K562 (cell line): ENCODE data around the gene CERS5. TPM values are rescaled to one million over a fixed set of nuclear protein-coding genes. Genes with fewer than 3 reads are reported as not detected.

Experiments used
- BACH1 ChIP-seq: fragments of 200-800 bp; sonication (Bioruptor generic); IDR thresholded peaks from 2 replicates; pipeline ENCODE4 v1.6.1; 2016; ENCODE audit warnings: missing genetic modification characterization, missing compliant biosample characterization
- CBX2 ChIP-seq: fragments of 200-600 bp; sonication (generic); IDR thresholded peaks from one replicate; pipeline ENCODE4 v1.6.1; 2012; ENCODE audit warnings: mild to moderate bottlenecking, low read length, inconsistent platforms; ENCODE audit not compliant: insufficient read depth, poor library complexity, severe bottlenecking
- CREB5 ChIP-seq: fragments of 250-450 bp; sonication (Bioruptor Pico); IDR thresholded peaks from 2 replicates; pipeline ENCODE4 v1.5.0; 2020; ENCODE audit warnings: mild to moderate bottlenecking
- CREBBP ChIP-seq: IDR thresholded peaks from one replicate; pipeline ENCODE4 v1.6.1; 2012; ENCODE audit warnings: low read depth, mild to moderate bottlenecking, control low read depth, inconsistent platforms, low read length
- CXXC5 ChIP-seq: fragments of 250-450 bp; sonication (Bioruptor Pico); IDR thresholded peaks from 2 replicates; pipeline ENCODE4 v1.8.0; 2022; ENCODE audit warnings: inconsistent platforms, mild to moderate bottlenecking, moderate library complexity
- GATA2 ChIP-seq: sonication (generic); formaldehyde crosslinking; IDR thresholded peaks from 2 replicates; pipeline ENCODE4 v1.4.0; 2020; ENCODE audit warnings: mild to moderate bottlenecking, missing genetic modification reagents
- HDGF ChIP-seq: fragments of 450-650 bp; IDR thresholded peaks from 2 replicates; pipeline ENCODE4 v1.6.1; 2016
- MAX ChIP-seq: sonication (generic); formaldehyde crosslinking; IDR thresholded peaks from 2 replicates; pipeline ENCODE4 v1.9.0; 2022; ENCODE audit warnings: mild to moderate bottlenecking, missing genetic modification reagents
- MXI1 ChIP-seq: IDR thresholded peaks from 2 replicates; pipeline ENCODE4 v1.6.1; 2011; ENCODE audit warnings: low read depth, mild to moderate bottlenecking, improper control_type of control experiment, low read length
- NFE2 ChIP-seq: IDR thresholded peaks from 2 replicates; pipeline ENCODE4 v1.6.1; 2014; ENCODE audit warnings: antibody characterized with exemption, low read depth
- NR2C1 ChIP-seq, 2 experiments: fragments of 450-650 bp; IDR thresholded peaks; 2 replicates each; pipeline ENCODE4 v1.6.1; 2017; ENCODE audit warnings: mild to moderate bottlenecking in 2 of 2, antibody characterized with exemption in 1 of 2, inconsistent platforms in 1 of 2, missing compliant biosample characterization in 1 of 2, missing genetic modification characterization in 1 of 2
- NR2F6 ChIP-seq: fragments of 450-650 bp; formaldehyde crosslinking; IDR thresholded peaks from 2 replicates; pipeline ENCODE4 v1.4.0; 2020; ENCODE audit warnings: mild to moderate bottlenecking
- POLR2A ChIP-seq: fragments of 450-650 bp; conservative IDR thresholded peaks from 2 replicates; pipeline ENCODE4 v1.6.1; 2016
- RFX7 ChIP-seq: fragments of 250-450 bp; sonication (Bioruptor Pico); IDR thresholded peaks from 2 replicates; pipeline ENCODE4 v1.5.1; 2021; ENCODE audit warnings: mild to moderate bottlenecking
- SAFB ChIP-seq: fragments of 200-400 bp; formaldehyde crosslinking; IDR thresholded peaks from 2 replicates; pipeline ENCODE4 v1.6.1; 2017; ENCODE audit warnings: low read depth, low read length, borderline replicate concordance
- SMARCA4 ChIP-seq: fragments of 450-650 bp; IDR thresholded peaks from 2 replicates; pipeline ENCODE4 v1.6.1; 2016
- TEAD2 ChIP-seq: fragments of 450-650 bp; IDR thresholded peaks from 2 replicates; pipeline ENCODE4 v1.6.1; 2016; ENCODE audit warnings: missing genetic modification characterization, control low read depth, missing compliant biosample characterization
- TRIM28 ChIP-seq: fragments of 450-650 bp; IDR thresholded peaks from 2 replicates; pipeline ENCODE4 v1.6.1; 2017
- ZBTB9 ChIP-seq: fragments of 450-650 bp; formaldehyde crosslinking; IDR thresholded peaks from 2 replicates; pipeline ENCODE4 v1.4.0; 2020; ENCODE audit warnings: mild to moderate bottlenecking, moderate library complexity
- ZNF263 ChIP-seq: sonication (generic); formaldehyde crosslinking; IDR thresholded peaks from 2 replicates; pipeline ENCODE4 v1.8.0; 2022; ENCODE audit warnings: mild to moderate bottlenecking, missing genetic modification reagents, borderline replicate concordance
- ZNF444 ChIP-seq: fragments of 250-450 bp; sonication (Bioruptor Pico); IDR thresholded peaks from 2 replicates; pipeline ENCODE4 v1.4.0; 2020; ENCODE audit warnings: mild to moderate bottlenecking, moderate library complexity
- ZNF717 ChIP-seq: fragments of 250-450 bp; sonication (Bioruptor Pico); IDR thresholded peaks from 2 replicates; pipeline ENCODE4 v1.5.0; 2021
- ZNF740 ChIP-seq, 3 experiments: fragments of 200-800 bp in 1 of 3; sonication (Bioruptor generic) in 1 of 3; sonication (generic) in 1 of 3; formaldehyde crosslinking in 1 of 3; IDR thresholded peaks; 2 replicates each; pipeline versions ENCODE4 v1.6.1 to v1.8.0; 2016 to 2022; ENCODE audit warnings: mild to moderate bottlenecking in 2 of 3, missing compliant biosample characterization in 2 of 3, missing genetic modification characterization in 2 of 3, missing genetic modification reagents in 1 of 3
- polyA plus RNA-seq, 8 experiments: library from polyadenylated mRNA; depleted of rRNA in 4 of 8; stranded (reverse) in 5 of 8; unstranded in 3 of 8; fragments of >200 nt; fragmentation: Nextera tagmentation in 2 of 8; fragmentation: Illumina TruSeq in 1 of 8; extraction: Ambion mirVana in 2 of 8; extraction: Trizol in 1 of 8; gene quantifications; 2 replicates each; pipeline versions ENCODE4 v1.2.1 to v1.2.3, GENCODE V29; 2011 to 2014; ENCODE audit warnings: inconsistent platforms in 1 of 8, missing spikeins in 1 of 8
- total RNA-seq, 7 experiments: library from RNA; depleted of rRNA in 6 of 7; stranded (reverse); fragments of >200 nt in 6 of 7; fragmentation: Illumina TruSeq in 2 of 7; extraction: Trizol in 2 of 7; gene quantifications; 2 replicates each; pipeline versions ENCODE4 v1.2.1 to v1.2.3, GENCODE V29; 2011 to 2021; ENCODE audit warnings: low replicate concordance in 1 of 7
- TF ChIP-seq, protein P1 (sequence below), 3 experiments: IDR thresholded peaks in 2 of 3; conservative IDR thresholded peaks in 1 of 3; 2 replicates each; pipeline ENCODE4 v1.5.1; 2011 to 2012; ENCODE audit warnings: low read length in 3 of 3, mild to moderate bottlenecking in 3 of 3, control low read depth in 2 of 3, improper control_type of control experiment in 1 of 3, inconsistent platforms in 1 of 3, low read depth in 1 of 3, mixed read lengths in 1 of 3, moderate library complexity in 1 of 3; ENCODE audit not compliant: insufficient read depth in 2 of 3

CERS5 gene
- total and polyA plus RNA-seq, 9 of the 15 experiments (the other 6 are each of a cell fraction or from before 2014, with no cell fraction given), result 6.1 to 47.5 (median 17.8) TPM

DNA sequence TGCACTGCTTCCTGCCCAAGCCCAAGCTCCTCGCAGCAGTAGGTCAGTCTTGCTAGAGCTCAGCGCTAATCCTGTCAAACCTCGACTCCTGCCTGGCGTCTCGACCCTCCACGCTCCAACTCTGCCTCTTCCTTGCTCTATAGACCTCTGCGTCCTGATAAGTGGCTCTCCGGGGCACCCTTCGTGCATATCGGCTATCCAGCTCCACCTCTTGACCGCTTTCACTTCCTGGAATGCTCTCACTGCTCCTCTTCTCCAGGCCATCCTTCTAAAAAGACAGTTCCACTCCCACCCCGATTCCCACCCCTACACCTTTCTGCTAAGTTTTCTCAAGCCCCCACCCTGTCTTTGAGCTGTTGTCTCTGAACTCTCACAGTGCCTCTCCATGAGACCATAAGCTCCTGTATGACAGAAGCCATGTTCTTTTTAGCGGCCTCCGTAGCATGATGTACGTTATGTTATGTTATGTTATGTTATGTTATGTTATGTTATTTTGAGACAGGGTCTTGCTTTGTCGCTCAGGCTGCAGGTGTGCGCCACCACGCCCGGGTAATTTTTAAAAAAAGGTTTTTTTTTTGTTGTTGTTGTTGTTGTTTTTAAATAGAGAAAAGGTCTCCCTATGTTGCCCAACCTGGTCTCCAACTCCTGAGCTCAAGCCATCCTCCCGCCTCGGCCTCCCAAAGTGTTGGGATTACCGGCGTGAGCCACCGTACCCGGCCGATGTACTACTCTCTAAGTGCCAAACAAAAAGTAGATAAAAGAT, 54.5 kb downstream of the CERS5 start (continued):
- TF ChIP-seq ZBTB9 (CRISPR knock-in tag), result no peak
- no peak for TF ChIP-seq GATA2 (CRISPR knock-in tag)
- 0 out of 2 replicates have a peak, but pooled peaks have one; percentile 30 for TF ChIP-seq SMARCA4
- no peak for TF ChIP-seq CREB5 (CRISPR knock-in tag)
- TF ChIP-seq ZNF263 (CRISPR knock-in tag), result peak; percentile 32; the same call in 1 of the 2 replicates
- no peak for TF ChIP-seq RFX7 (CRISPR knock-in tag)
- TF ChIP-seq CREBBP, result no peak
- TF ChIP-seq NR2F6 (CRISPR knock-in tag), result no peak
- TF ChIP-seq, protein P1, sequence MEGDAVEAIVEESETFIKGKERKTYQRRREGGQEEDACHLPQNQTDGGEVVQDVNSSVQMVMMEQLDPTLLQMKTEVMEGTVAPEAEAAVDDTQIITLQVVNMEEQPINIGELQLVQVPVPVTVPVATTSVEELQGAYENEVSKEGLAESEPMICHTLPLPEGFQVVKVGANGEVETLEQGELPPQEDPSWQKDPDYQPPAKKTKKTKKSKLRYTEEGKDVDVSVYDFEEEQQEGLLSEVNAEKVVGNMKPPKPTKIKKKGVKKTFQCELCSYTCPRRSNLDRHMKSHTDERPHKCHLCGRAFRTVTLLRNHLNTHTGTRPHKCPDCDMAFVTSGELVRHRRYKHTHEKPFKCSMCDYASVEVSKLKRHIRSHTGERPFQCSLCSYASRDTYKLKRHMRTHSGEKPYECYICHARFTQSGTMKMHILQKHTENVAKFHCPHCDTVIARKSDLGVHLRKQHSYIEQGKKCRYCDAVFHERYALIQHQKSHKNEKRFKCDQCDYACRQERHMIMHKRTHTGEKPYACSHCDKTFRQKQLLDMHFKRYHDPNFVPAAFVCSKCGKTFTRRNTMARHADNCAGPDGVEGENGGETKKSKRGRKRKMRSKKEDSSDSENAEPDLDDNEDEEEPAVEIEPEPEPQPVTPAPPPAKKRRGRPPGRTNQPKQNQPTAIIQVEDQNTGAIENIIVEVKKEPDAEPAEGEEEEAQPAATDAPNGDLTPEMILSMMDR (IDR thresholded peaks at IDR 0.05 in 2 of 3, conservative IDR thresholded peaks at IDR 0.05 in 1 of 3; ENCODE audit: insufficient read depth in 2 of 3, low read depth in 1 of 3, low read length in 3 of 3), result peak in 1 of 3 experiments; percentile 22; a peak in 2 of 6 replicates
- TF ChIP-seq POLR2A, result peak; percentile 57
- TF ChIP-seq ZNF717, result no peak
- TF ChIP-seq MAX (CRISPR knock-in tag), result no peak
- TF ChIP-seq MXI1, result no peak
- TF ChIP-seq NR2C1 (IDR thresholded peaks at IDR 0.05), result no peak
- TF ChIP-seq NR2C1 (tag; IDR thresholded peaks at IDR 0.05), result no peak
- TF ChIP-seq TRIM28, result no peak
- TF ChIP-seq CXXC5 (CRISPR knock-in tag), result no peak
- no peak for TF ChIP-seq NFE2
- no peak for TF ChIP-seq CBX2
- TF ChIP-seq ZNF740 (CRISPR knock-in tag; IDR thresholded peaks at IDR 0.05), result no peak
- TF ChIP-seq ZNF740 (tag; IDR thresholded peaks at IDR 0.05), result no peak
- no peak for TF ChIP-seq BACH1 (tag)
- TF ChIP-seq ZNF444 (CRISPR knock-in tag), result no peak
- TF ChIP-seq SAFB, result no peak
- no peak for TF ChIP-seq HDGF
- no peak for TF ChIP-seq TEAD2 (tag)
